KMS-11 (cell line): ENCODE measurements around the gene WASF3.

ENCODE experiments used
- H2AFZ ChIP-seq: fragments of 200-600 bp; sonication (generic); 2 replicates; pipeline ENCODE4 v1.6.1; 2016; ENCODE audit warnings: antibody characterized with exemption, mixed run types, low read depth
- H3K27ac ChIP-seq: fragments of 200-600 bp; sonication (generic); 2 replicates; pipeline ENCODE4 v1.6.1; 2016; ENCODE audit warnings: mild to moderate bottlenecking, mixed run types
- H3K27me3 ChIP-seq: fragments of 200-600 bp; sonication (generic); 2 replicates; pipeline ENCODE4 v1.6.1; 2017; ENCODE audit warnings: mild to moderate bottlenecking, low read depth, mixed run types, moderate library complexity; ENCODE audit not compliant: insufficient read depth
- H3K36me3 ChIP-seq: fragments of 200-600 bp; sonication (generic); 2 replicates; pipeline ENCODE4 v1.6.1; 2017; ENCODE audit warnings: mild to moderate bottlenecking, mixed run types; ENCODE audit not compliant: insufficient read depth
- H3K4me1 ChIP-seq: fragments of 200-600 bp; sonication (generic); 2 replicates; pipeline ENCODE4 v1.6.1; 2016; ENCODE audit warnings: mild to moderate bottlenecking, low read depth, mixed run types; ENCODE audit not compliant: poor library complexity, severe bottlenecking
- H3K4me2 ChIP-seq: fragments of 200-600 bp; sonication (generic); 2 replicates; pipeline ENCODE4 v1.7.0; 2016; ENCODE audit warnings: mild to moderate bottlenecking, mixed run types
- H3K4me3 ChIP-seq: fragments of 200-600 bp; sonication (generic); IDR thresholded peaks from 2 replicates; pipeline ENCODE4 v1.6.1; 2017; ENCODE audit warnings: low read depth, low read length, mixed read lengths; ENCODE audit not compliant: insufficient read depth
- H3K79me2 ChIP-seq: fragments of 200-600 bp; sonication (generic); 2 replicates; pipeline ENCODE4 v1.6.1; 2016; ENCODE audit warnings: low read depth, mixed run types; ENCODE audit not compliant: insufficient read depth
- H3K9ac ChIP-seq: fragments of 200-600 bp; sonication (generic); 2 replicates; pipeline ENCODE4 v1.6.1; 2016; ENCODE audit warnings: mild to moderate bottlenecking, mixed run types
- H4K20me1 ChIP-seq: fragments of 200-600 bp; sonication (generic); 2 replicates; pipeline ENCODE4 v1.6.1; 2016; ENCODE audit warnings: mild to moderate bottlenecking, mixed run types; ENCODE audit not compliant: insufficient read depth
- TF ChIP-seq, protein P1 (sequence below): fragments of 200-600 bp; sonication (generic); conservative IDR thresholded peaks from 2 replicates; pipeline ENCODE4 v1.6.1; 2017; ENCODE audit warnings: low read depth, mild to moderate bottlenecking, antibody characterized with exemption, low read length, moderate library complexity, mixed read lengths

The WASF3 gene

DNA sequence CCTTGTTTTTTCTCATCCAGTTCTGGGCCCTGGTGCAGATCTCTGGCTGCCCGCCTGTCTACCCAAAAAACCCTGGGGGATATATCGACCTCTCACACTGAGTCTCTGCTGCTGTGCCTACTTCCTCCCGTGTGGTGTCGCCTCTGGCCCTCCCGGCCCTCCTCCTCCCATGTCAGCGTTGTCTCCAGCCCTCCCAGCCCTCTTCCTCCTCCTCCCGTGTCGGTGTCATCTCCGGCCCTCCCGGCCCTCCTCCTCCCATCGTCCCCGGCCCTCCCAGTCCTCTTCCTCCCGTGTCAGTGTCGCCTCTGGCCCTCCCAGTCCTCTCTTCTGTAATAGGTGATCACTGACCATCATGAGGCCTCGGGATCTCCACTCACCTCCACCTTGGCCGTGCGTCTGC is 121.3 kb downstream of the WASF3 start:
- H3K4me3 ChIP-seq = no peak overlapping the region
- no peaks in the 10 kb centered on the region for H3K79me2 ChIP-seq
- no peak overlapping the region for H3K27ac ChIP-seq
- no peak overlapping the region for H3K9ac ChIP-seq
- no peaks in the 10 kb centered on the region for H3K4me1 ChIP-seq
- H2AFZ ChIP-seq = no peak overlapping the region
- no peaks in the 10 kb centered on the region for H4K20me1 ChIP-seq
- no peaks in the 10 kb centered on the region for H3K36me3 ChIP-seq
- TF ChIP-seq, protein P1, sequence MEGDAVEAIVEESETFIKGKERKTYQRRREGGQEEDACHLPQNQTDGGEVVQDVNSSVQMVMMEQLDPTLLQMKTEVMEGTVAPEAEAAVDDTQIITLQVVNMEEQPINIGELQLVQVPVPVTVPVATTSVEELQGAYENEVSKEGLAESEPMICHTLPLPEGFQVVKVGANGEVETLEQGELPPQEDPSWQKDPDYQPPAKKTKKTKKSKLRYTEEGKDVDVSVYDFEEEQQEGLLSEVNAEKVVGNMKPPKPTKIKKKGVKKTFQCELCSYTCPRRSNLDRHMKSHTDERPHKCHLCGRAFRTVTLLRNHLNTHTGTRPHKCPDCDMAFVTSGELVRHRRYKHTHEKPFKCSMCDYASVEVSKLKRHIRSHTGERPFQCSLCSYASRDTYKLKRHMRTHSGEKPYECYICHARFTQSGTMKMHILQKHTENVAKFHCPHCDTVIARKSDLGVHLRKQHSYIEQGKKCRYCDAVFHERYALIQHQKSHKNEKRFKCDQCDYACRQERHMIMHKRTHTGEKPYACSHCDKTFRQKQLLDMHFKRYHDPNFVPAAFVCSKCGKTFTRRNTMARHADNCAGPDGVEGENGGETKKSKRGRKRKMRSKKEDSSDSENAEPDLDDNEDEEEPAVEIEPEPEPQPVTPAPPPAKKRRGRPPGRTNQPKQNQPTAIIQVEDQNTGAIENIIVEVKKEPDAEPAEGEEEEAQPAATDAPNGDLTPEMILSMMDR = no peak
- no peaks in the 10 kb centered on the region for H3K27me3 ChIP-seq
- no peak overlapping the region for H3K4me2 ChIP-seq

DNA sequence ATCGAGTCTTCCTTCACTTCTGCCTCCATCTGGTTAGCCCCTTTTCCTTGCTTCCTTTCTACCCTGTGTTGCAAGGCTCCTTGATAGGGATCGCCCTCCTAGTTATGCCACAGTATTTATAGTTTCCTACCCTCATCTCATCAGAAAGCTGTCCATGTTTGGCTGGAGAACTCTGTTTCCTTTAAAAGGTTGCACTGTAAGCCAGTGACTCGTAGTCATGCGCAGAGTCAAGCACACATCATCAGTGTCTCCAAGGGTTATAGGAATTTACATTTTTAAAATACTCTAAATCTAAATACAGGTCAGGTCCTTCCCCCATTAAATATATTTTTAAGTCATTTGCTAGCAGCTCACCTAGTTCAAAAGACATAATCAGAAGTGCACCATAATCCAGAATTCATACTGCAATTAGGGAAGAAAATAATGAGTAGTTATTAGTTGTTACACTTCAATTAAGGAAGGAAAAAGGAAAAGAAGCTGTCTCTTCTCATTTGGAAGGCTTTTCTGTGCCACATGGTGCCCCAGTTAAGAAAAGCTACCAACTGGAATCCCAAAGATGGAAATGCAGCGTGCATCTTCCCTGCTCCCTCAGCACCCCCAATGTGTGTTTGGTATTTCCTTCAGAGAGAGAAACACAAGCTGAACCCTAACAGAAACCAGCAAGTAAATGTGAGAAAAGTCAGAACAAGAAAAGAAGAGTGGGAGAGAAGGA is 122.1 kb downstream of the WASF3 start:
- no peak overlapping the region for H3K27ac ChIP-seq

DNA sequence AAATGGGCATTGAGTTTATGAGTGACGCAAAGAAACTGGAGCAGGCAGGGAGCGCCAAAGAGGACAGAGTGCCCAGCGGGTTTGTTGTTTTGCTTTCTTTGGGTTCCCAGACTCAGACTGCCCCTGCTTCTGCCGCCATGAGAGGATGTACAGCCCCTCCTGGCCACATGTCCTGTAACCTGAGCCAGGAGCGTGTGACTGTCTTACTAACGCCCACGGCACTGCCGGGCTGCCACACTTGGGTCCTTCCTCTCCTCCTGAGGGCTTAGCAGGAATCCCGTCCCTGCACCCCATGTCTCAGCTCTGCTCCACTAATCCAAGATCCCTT is 122.6 kb downstream of the WASF3 start:
- H2AFZ ChIP-seq = no peak overlapping the region
- no peak overlapping the region for H3K27ac ChIP-seq
- H3K36me3 ChIP-seq = no peaks in the 10 kb centered on the region
- no peaks in the 10 kb centered on the region for H4K20me1 ChIP-seq
- H3K4me2 ChIP-seq = no peak overlapping the region
- H3K4me1 ChIP-seq = no peaks in the 10 kb centered on the region
- no peak overlapping the region for H3K9ac ChIP-seq
- no peaks in the 10 kb centered on the region for H3K79me2 ChIP-seq
- TF ChIP-seq, protein P1 = no peak
- no peak overlapping the region for H3K4me3 ChIP-seq
- H3K27me3 ChIP-seq = no peaks in the 10 kb centered on the region

More for the DNA sequence above, 122.1 kb downstream of the WASF3 start:
- Histone ChIP-seq H3K79me2 (no peaks in the 10 kb centered on the region), H3K9ac (no peak overlapping the region), H4K20me1 (no peaks in the 10 kb centered on the region), H3K27me3 (no peaks in the 10 kb centered on the region), H3K4me1 (no peaks in the 10 kb centered on the region), H3K4me2 (no peak overlapping the region), H3K4me3 (no peak overlapping the region), H2AFZ (no peak overlapping the region), H3K36me3 (no peaks in the 10 kb centered on the region)
- TF ChIP-seq, protein P1 = no peak

DNA sequence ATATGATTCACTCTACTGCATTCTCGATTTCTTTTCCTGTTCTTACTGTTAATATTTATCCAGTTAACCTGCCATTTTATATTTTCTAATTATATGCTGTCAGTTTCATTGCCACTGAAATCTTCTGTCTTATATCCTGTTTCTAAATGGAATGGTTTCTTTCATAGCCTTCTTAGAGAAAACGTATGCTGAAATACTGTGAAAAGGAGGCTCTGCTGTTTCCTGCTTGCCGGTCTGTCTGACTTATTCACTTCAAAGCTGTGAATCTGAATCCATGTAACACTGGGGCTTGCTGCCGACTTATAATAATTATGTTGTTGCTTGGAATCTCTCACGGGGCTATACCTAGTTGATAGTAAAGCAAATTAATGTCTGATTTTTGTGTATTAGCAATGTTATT is 123.1 kb downstream of the WASF3 start:
- Histone ChIP-seq H3K36me3 (no peaks in the 10 kb centered on the region), H3K27ac (no peak overlapping the region), H3K79me2 (no peaks in the 10 kb centered on the region), H3K9ac (no peak overlapping the region), H3K27me3 (no peaks in the 10 kb centered on the region), H3K4me2 (no peak overlapping the region), H4K20me1 (no peaks in the 10 kb centered on the region), H3K4me1 (no peaks in the 10 kb centered on the region), H2AFZ (no peak overlapping the region), H3K4me3 (no peak overlapping the region)
- TF ChIP-seq, protein P1 = no peak
